Fibroblast of the conjunctiva (primary cell): ENCODE measurements around the gene ETS1.

Source experiments
- DNase-seq: peaks from one replicate; pipeline ENCODE4 v3.0.0-alpha.2; 2010; ENCODE audit warnings: low read depth

Gene ETS1

DNA sequence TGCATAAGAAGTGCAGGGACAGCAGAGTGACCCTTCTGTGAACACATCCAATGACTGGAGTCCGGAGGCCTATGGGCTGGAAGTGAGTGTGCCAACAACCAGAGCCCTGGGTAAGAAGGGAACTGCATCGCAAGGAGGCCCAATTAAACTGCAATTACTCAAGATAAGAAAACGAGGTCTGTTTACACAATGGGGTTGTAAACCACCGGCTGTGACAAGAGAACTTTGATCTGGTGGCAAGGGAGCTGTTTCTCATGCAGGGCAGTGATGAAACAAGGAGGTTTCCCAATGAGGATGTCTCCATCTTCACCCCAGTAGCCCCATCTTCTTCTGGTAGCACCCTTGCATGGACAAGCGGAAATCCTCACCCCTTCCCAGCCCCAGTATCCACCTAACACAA, 21.5 kb downstream of the ETS1 start:
- DNase-seq = no peak

DNA sequence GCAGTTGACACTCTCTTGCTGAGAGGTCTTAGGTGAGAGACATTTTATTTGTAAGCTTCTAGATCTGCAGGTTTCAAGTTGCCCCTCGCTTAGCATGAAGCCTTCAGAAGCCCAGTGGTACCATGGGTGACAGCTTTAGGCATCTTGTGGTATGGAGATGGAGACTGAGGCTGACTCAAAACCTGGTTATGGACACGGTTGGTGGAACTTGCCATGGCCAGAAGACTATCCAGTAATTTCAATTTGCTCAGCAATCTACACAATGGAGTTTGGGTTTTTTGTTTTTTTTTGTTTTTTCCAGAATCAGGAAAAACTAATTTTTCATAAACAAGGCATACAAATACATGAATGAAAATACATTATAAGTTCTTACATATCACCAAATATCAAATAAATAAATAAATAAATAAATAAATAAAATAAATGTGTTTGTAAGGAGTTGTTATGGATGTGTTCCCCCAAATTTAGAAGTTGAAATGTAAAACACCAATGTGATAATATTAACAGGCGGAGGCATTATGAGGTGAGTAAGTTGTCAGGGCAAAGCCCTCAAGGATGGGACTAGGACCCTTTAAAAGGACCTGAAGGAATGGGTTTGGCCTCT, 22.6 kb downstream of the ETS1 start:
- no peak for DNase-seq

DNA sequence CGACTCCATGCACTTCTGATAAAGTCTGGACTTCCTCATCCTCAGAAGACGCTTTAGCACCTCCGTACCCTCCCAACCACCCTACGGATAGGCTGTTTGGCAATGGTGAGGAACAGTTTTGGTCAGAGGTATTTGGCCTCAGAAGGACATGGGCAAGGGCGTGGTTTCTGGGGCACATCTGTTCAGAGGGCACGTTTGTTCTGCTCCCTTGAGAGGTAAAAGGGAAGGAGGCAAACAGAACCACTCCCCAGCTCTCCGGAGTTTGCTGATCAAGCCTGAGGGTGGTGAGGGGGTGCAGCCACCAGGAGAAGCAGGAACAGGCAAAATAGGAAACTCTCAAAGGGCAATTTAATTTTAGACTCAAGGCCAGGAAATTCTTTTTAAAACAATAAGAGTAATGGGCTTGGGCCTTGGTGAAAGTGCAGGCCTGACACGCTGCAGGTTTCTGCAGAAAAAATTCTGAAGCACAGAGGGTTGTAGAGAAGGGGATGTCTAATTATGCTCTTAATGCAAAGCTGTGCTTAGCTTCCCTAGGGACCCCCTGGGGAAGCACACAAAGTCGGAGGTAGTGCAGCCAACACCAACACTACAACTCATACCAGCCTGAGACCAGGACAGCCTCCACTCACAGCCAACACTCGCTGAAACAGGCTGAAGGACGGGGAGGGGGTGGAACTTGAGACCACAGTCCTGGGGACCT, 23.3 kb downstream of the ETS1 start:
- no peak for DNase-seq

DNA sequence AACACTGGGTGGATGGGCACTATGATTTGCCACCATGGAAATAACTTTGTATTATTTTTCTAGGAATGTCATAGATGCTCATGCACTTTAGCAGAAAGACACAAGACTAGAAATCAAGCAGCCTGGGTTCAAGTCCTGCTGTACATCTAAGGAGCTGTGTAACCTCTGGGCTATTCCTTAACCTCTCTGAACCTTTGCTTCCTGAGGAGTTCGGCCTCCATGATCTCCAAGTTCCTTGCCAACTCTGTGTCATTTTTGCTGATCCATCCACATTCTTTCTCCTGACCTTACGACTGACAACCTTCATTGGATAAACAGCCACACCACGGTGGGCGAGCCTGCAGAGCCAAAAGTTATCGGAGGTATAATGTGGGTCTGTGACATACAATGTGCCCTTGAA, 24.1 kb downstream of the ETS1 start:
- DNase-seq = no peak

DNA sequence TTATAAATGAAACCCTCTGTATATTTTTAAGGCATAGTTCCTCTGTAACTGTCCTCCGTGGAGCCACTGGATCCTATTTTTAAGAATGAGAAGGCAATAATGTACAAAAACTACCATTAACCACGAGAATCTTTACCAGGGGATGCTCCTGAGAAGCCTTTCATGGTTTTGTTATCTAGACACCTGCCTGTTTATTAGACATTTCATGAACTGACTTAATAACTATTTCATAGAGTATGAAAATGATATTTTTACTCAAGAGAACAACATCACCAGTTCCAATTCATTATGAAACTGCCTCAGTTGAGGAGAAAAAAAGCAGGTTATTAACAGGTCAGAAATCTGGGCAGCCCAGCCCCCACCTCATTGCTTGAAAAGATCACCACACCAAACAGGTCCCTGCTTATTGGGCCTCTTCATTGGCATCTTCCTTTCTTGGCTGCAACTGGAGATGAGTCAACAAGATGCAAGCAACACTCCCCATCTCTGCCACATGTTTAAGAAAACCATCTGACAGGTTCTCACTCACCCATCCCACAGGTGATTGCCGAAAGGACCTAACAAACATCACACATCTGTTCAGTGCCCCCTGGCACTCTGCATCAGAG, 27.8 kb downstream of the ETS1 start:
- DNase-seq = no peak

DNA sequence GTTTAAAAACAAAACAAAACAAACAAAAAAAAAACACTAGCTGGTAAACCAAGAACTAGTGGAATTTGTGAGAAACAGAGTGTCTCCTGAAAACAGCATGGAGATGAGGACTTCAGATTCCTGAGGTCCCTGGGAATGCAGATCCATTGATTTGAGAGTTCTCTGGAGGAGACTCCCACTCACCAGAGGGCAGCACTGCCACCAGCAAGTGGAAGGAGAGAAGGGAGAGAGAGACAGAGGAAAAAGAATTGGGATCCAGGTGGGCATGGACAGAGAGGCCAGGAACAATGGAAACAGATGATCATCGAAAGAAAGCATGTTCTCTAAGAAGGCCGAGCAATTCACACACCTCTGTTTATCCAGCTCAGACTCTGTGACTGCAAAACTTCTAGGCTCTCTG, 31.8 kb downstream of the ETS1 start:
- no peak for DNase-seq

DNA sequence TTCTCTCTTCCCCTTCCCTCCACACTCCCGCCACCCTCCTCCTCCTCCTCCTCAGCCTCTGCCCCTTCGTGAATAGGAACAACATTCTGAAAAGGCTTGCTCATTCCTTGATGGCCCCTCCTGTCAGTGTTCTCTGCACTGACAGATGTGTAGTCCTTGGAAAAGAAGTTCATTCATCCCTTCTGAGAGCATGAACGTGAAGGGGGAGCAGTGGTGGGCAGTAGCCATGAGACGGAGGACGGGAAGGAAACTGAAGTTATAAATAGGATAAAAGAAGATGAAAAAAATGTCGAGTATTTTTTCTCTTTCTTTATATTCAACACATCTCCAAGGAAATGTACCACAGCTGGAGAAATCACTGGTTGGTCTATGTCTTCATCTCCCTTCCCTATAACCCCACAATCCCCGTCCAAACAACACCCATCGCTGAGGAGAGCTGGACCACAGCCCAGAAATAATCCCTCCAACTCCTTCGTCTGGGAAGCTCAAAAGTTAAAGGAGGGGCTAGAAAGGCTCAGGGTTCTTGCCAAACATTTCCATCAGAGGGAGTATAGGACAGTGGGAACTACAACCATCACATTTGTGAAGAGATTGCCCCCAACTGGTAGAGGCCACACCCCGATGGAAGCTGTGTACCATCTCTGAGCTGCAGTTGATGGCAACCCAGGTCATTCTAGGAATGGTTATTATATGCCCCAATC, 33.5 kb downstream of the ETS1 start:
- peak; percentile 75 for DNase-seq

DNA sequence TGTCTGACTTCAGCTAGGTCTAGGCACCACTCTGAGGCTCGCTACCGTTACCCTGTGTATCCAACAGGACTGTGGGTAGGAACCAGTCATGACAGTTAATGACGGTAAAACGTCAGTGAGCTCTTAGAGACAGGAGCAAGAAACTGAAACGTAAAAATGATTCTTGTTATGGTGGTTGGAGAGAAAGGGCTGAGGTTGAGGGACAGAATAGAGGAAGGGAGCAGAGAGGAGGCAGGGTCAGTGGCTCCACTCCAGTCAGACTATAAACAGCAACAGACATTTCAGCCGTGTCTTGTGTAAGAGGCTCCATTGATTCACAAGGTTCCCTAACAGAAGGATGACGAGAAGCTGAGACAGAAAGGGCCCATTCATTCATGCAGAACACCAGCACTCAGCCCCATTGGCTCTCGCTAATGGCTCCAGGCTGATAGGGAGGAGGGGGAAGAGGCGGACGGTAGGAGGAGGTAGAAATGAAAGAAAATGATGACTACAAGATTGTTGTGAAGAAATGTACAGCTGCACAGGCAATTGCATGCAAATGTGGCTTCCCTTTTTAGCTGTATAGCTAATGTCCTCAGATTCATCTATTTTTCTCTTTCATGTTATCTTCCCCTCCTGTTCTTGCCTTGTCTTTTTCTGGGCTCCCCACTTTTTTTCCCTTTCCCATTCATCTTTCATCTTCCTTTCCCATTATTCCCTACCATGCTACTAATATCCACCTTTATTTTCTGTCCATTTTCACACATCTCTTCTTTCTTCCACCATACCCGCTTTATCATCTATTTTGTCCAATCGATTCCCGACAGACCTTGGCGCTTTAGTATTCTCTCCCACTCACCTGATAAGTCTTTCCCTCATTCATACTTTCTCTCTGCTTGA, 34.3 kb downstream of the ETS1 start:
- no peak for DNase-seq

DNA sequence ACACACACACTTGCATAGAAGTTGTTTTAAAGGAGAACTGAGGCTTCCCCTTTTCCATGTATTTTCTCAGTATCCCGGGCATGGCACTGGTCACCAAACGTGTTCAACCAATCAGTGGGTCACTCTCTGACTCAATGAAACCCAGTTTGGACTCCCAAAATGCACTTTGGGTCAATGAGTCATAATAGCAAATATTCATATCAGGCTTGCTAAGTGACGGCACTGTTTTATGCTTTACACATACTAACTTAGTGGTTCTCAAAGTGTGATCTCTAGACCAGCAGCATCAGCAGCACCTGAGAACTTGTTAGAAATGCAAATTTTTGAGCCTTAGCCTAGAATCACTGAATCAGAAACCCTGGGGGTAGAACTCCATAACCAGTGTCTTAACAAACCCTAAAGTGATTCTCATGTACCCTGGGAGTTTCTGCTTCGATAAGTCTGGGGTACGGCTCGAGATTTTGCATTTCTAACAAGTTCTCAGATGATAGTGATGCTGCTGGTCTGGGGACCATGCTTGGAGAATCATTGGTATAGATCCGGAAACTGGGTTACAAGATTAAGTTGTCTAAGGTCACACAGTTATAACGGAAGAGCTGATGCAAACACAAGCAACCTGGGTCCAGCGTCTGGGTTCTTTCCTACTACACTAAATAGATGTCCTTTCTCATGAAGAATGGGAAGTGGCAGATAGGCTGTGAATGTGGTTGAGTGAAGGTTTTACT, 35.6 kb downstream of the ETS1 start:
- DNase-seq = no peak

DNA sequence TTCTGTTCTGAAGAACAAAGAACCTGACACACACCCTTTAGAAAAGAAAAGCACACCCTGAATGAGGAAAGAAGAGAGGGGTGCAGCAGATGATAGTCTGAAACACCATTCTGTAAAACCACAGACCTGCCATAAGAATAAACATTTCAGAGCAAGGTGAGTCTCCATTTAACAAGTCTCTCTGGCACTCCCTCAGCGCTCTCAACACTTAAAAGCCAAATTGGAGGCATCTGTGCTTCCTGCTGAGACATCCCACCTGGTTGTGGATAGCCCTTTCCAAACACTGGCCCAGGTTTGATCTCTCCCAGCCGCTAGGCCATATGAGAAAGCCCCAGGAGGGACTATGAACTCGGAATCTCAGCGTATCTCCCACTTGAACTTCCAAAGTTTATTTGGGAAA, 36.3 kb downstream of the ETS1 start:
- DNase-seq = no peak

DNA sequence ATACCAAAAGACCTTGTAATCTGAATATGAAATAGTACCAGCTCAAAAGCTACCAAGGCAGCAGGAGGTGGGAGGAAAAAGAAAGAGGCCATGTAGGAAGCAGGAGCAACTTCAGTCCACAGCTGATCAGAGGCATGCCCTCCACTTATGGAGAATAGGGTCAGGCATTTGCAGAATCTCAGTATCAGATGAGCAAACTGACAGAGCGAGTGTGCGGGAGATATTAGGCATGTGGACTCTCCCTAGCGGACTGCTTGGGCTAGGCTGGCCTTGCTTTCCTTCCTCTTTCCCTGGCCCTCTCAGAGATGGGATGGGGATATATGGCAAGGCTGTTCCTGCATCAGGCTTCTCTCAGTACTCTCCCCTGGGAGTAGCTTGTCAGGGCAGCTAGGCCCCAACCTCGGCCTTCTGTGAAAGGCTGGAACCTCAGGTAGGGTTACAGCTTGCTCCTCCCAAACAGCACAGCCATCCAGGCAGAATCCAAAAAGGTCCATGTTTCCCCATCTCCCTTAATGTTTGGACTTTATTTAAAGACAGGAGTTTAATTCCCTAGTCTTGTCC, 37.0 kb downstream of the ETS1 start:
- no peak for DNase-seq

DNA sequence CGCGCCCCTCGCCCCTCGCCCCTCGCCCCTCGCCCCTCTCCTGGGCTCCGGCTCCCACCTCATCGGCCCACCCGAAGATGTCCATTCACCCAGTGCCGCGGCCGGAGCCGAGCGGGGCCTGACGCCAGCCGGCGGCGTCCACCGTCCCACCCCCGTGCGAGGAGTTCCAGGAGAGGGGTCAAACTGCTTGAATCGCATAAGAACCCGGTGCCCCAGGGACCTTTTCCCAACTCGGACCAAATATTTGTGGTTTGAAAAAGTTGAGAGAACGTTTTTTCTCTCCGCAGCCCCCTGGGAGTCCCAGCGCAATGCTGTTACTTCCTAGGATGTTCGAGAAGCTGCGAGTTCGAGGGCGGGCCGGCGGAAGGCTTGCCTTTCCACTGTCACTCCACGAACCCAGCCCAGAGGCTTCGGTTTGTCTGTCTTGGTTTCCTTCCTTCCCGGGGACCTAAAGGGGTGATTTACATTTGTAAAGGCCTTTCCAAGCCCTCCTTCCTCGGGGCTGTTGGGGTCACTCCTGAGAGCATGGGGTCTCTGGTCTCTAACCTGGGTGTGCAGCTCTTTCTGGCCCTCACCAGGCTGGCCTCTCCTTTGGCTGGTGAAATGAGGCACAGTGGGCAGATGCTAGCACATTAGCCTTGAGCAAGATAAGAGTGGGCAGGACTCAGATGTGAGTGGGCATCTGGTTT, 38.0 kb downstream of the ETS1 start:
- DNase-seq = no peak

DNA sequence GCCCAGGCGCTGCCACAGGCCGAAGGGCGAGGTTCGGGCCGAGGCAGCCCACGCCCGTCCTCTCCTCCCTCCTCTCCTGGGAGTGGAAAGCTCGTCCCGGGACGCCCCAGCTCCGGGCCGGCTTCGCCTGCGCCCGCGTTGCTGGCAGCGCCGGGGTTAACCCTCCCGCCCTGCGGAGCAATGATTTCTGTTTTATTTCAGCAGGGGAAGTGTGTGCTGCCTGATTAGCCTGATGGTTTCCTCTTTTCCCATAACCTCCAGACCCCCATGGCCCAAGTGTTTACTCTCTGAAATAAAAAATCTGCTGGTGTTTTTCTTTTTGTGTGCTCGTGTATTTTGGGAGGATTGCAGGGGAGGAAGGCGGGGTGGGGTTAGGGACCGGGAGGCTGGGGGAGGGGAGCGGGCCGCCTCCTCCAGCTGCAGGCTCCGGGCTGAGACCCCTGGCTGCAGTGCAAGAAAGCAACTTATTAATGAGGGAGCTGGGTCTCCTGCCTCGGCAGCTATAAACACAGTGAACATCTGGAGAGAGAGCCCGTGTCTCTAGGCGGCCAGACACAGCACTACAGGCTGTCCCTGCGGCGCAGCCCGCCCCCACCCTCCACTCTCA, 38.6 kb downstream of the ETS1 start:
- no peak for DNase-seq

DNA sequence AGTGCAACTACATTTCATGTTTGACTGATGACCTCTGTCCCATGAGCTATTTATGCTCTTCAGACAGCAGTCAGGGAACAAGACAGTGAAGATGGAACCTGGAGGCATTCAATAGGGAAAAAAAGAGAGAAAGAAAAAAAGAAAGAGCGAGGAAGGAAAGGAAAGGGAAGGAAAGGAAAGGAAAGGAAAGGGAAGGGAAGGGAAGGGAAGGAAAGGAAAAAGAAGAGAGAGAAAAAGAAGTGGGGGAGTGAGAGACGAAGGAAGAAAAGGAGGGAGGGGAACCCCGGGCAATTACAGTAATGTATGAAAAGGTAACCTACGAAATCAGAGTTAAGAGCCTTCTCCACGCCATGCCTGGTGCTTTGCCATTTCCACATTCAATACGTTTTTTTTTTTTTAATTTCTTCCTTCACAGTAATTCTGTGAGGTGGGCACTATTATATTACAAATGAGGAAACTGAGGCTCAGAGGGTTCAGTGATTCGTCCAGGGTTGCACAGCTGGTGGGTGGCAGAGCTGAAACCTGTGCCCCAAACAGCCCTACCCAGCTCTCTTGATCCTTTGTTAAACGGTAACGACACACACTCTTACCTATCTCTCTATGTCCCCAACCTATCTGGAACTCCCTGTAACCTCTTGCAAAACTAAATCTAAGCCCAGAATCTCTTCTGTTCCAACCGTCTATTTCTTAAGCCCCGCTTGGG, 39.3 kb downstream of the ETS1 start:
- no peak for DNase-seq

DNA sequence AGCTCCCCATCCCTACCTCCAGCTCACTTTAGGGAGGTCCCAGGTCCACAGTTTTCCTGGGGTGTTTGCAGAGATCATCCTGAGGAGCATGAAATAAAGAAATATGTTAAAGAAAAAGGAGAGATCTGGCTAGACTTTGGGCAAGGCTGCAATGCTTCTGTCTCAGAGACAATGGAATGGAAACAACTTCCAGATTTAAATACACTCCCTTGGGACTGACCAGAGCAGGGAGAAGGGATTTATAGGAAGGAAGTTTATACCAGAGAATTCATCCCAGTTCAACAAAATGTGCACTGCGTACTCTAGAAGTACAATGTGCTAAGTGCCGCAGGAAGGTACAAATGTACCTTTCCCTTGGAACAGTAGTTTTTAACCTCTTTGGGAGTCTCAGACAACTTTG, 40.4 kb downstream of the ETS1 start:
- DNase-seq = no peak

DNA sequence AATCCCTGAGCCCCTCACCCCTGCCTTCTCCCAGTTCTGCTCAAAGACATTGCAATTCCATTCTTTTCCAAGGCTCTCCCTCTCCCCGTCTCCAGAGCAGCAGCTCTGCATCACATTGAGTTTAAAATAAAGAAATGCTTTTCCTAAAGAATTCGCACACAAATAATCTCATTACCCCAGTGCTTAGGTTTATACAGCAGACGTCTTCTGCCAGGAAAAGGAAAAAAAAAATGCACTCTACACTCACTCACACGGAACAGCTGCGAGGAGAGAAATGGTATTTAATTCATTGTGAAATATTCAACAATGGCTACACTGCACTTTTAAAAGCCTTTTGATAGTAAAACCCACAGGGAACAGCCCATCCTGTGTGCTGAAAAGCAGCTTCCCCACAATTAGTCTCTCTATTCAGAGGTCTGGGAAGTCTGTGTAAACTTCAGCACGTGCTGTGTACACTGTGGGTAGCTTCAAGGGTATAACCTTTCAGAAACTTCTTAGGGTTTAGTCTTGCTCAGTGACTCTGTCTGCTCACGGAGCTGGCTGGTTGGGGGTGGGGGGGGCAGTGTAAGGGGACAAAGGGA, 42.8 kb downstream of the ETS1 start:
- DNase-seq = no peak

DNA sequence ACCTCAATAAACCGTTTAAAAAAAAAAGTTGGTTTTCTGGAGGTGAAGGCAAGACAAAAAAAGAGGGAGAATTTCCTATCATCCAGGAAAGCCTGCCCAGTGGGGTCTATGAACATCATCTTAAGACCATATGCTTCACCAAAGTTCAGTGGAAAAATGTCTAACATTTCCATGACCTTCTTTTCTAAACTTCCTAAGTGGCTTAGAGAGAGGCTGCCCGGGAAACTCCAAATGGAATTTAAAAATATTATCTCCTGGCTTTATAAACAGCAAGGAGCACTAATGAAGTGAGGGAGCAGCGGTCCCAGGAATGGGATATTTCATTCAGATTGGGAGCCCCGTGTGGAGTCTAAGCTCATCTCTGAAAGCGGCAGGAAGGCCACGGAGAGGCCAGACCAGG, 46.9 kb downstream of the ETS1 start:
- DNase-seq = no peak

DNA sequence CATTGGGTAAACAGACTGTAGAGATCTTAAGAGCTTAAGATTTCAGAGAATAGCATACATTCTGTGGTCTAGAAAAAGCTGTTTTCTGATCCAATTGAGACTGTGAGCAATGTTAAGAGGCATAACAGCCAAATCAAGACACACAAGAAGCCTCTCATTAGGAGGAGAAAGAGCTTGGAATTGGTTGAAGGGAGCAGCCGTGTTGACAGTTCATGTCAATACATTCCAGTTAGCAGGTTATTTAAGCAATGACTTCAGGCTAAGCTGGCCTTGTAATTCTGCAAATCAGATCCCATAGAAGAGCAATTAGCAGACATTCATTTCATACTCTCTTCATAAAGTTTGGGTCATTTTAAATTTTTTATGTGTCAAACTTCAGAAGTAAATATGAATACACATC, 50.9 kb downstream of the ETS1 start:
- DNase-seq = no peak
